Stomach (tissue), 9 donors: ENCODE measurements around the gene TDRD3. TPM values are rescaled to one million over a fixed set of nuclear protein-coding genes. Genes with fewer than 3 reads are reported as not detected.

Experiments
- DNase-seq, 2 donors: peaks; one replicate each; pipeline versions ENCODE4 v3.0.0 to v3.0.0-alpha.2; 2013 to 2019
- H3K27ac ChIP-seq, 5 donors: fragments of 200-600 bp in 4 of 5; sonication (generic) in 4 of 5; one replicate each; pipeline ENCODE4 v1.5.1; 2013 to 2019; ENCODE audit warnings: mild to moderate bottlenecking in 1 of 5, moderate library complexity in 1 of 5
- H3K27me3 ChIP-seq, 3 donors: fragments of 200-600 bp; sonication (generic); one replicate each; pipeline ENCODE4 v1.5.1; 2017 to 2019; ENCODE audit warnings: mixed run types in 1 of 3
- H3K36me3 ChIP-seq, 4 donors: fragments of 200-600 bp; sonication (generic); 1 replicate in 3 of 4; 2 replicates in 1 of 4; pipeline ENCODE4 v1.5.1; 2016 to 2019
- H3K4me1 ChIP-seq, 4 donors: fragments of 200-600 bp; sonication (generic); one replicate each; pipeline ENCODE4 v1.5.1; 2016 to 2019
- H3K4me3 ChIP-seq, 4 donors: fragments of 200-600 bp; sonication (generic) in 3 of 4; one replicate each; pipeline ENCODE4 v1.5.1; 2016 to 2019; ENCODE audit warnings: mild to moderate bottlenecking in 1 of 4
- H3K9me3 ChIP-seq, 4 donors: fragments of 200-600 bp; sonication (generic); one replicate each; pipeline ENCODE4 v1.5.1; 2016 to 2019
- EP300 ChIP-seq: sonication (generic); formaldehyde crosslinking; IDR thresholded peaks from one replicate; pipeline ENCODE4 v1.6.1; 2017; ENCODE audit warnings: antibody characterized with exemption
- POLR2A ChIP-seq, 4 donors: fragments of 450-650 bp; IDR thresholded peaks; one replicate each; pipeline ENCODE4 v1.6.1; 2016; ENCODE audit warnings: antibody characterized with exemption in 4 of 4, control low read depth in 2 of 4, mild to moderate bottlenecking in 1 of 4, moderate library complexity in 1 of 4
- POLR2AphosphoS5 ChIP-seq, 3 donors: sonication (generic); formaldehyde crosslinking; IDR thresholded peaks; one replicate each; pipeline ENCODE4 v1.6.1; 2016; ENCODE audit warnings: antibody characterized with exemption in 3 of 3
- WGBS, 5 donors: extraction: QIAGEN DNeasy Blood & Tissue Kit in 3 of 5; methylation state at CpG; one replicate each; pipeline versions ENCODE4 v1.1.5 to v1.1.7; 2013 to 2018; 5-methylcytosine and 5-hydroxymethylcytosine counted together
- intact Hi-C: fragments of 100-400 bp; cut with DNase I; formaldehyde crosslinking; loops from one replicate; pipeline ENCODE4 v1.15.1; 2023; ENCODE audit warnings: low total_unique reads
- polyA plus RNA-seq, 3 donors: library from polyadenylated mRNA; stranded (reverse); fragments of 200-250 nt; gene quantifications; one replicate each; pipeline ENCODE4 v1.2.3, GENCODE V29; 2013
- total RNA-seq, 5 donors: library from RNA; depleted of rRNA; stranded (reverse); fragments of >200 nt; gene quantifications; one replicate each; pipeline versions ENCODE4 v1.1.0 to v1.2.3, GENCODE V29; 2014 to 2016
- TF ChIP-seq, protein P1 (sequence below), 7 experiments: fragments of 450-650 bp in 4 of 7; fragments of 200-600 bp in 3 of 7; sonication (generic) in 3 of 7; IDR thresholded peaks; one replicate each; pipeline ENCODE4 v1.5.1; 2016 to 2019; ENCODE audit warnings: antibody characterized with exemption in 7 of 7, control low read depth in 2 of 7, mild to moderate bottlenecking in 1 of 7
- donor health status: healthy with polysubstance abuse.
- donor health status: Bipolar disorder and iron deficiency.
- donor health status: healthy.

Gene TDRD3
- total and polyA plus RNA-seq, 8 donors, result 9.7 to 67.1 (median 24.2) TPM

DNA sequence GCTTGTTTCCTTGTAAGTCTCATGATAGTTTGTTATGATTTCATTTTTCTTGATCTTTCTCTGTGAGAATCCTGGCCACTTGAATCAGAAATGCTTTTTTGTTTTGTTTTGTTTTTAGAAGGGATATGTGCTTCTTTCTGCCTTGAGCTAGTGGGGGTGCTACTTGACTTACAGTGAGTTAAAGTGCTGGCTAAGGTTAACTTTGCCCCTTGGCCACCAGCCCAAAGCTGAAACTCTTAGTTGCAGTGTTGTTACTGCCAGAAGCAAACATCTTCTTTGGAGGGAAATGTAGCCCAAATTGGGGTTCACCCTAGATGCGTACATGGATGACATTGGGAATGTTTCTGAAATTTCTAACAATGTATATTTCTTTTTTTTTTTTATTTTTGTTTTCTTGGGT lies 57.4 kb downstream of the TDRD3 start:
- Histone ChIP-seq H3K4me1 (no peaks in the 10 kb centered on the region), H3K9me3 (no peaks in the 10 kb centered on the region), H3K27ac (no peak overlapping the region), H3K4me3 (no peak overlapping the region), H3K36me3 (peaks cover 0 to 11% (median 5%) of the 10 kb centered on the region in 4 donors), H3K27me3 (no peaks in the 10 kb centered on the region)
- intact Hi-C loops, result no loop called here
- WGBS, 5 donors, result 89 to 100% (median 97%) methylated on average over 1 of the region's 1 CpG
- TF ChIP-seq, protein P1, sequence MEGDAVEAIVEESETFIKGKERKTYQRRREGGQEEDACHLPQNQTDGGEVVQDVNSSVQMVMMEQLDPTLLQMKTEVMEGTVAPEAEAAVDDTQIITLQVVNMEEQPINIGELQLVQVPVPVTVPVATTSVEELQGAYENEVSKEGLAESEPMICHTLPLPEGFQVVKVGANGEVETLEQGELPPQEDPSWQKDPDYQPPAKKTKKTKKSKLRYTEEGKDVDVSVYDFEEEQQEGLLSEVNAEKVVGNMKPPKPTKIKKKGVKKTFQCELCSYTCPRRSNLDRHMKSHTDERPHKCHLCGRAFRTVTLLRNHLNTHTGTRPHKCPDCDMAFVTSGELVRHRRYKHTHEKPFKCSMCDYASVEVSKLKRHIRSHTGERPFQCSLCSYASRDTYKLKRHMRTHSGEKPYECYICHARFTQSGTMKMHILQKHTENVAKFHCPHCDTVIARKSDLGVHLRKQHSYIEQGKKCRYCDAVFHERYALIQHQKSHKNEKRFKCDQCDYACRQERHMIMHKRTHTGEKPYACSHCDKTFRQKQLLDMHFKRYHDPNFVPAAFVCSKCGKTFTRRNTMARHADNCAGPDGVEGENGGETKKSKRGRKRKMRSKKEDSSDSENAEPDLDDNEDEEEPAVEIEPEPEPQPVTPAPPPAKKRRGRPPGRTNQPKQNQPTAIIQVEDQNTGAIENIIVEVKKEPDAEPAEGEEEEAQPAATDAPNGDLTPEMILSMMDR (IDR thresholded peaks at IDR 0.05), result no peak
- no peak for TF ChIP-seq POLR2AphosphoS5 (IDR thresholded peaks at IDR 0.05)
- TF ChIP-seq EP300, result no peak
- no peak for TF ChIP-seq POLR2A (IDR thresholded peaks at IDR 0.05)
- DNase-seq, result no peak

- 88 to 97% (median 93%) methylated on average over 1 of the region's 1 CpG for WGBS, 5 donors
- H3K4me3 ChIP-seq, result no peak overlapping the region
- H3K27ac ChIP-seq, result no peak overlapping the region
- no peaks in the 10 kb centered on the region for H3K27me3 ChIP-seq
- TF ChIP-seq, protein P1 (IDR thresholded peaks at IDR 0.05), result no peak
- TF ChIP-seq EP300 (no peak), POLR2A (IDR thresholded peaks at IDR 0.05) (no peak), POLR2AphosphoS5 (IDR thresholded peaks at IDR 0.05) (no peak)
- H3K36me3 ChIP-seq, result peaks cover 0 to 45% (median 41%) of the 10 kb centered on the region in 4 donors
- no peak for DNase-seq
- no peaks in the 10 kb centered on the region for H3K4me1 ChIP-seq
- H3K9me3 ChIP-seq, result no peaks in the 10 kb centered on the region
- intact Hi-C loops, result no loop called here
Observed at GRCh38 chr13:60463787-60464186, 66.8 kb downstream of the TDRD3 start.

GRCh38 chr13:60467098-60467497 lies 70.1 kb downstream of the TDRD3 start:
- H3K27me3 ChIP-seq, result no peaks in the 10 kb centered on the region
- 81 to 98% (median 88%) methylated on average over 3 of the region's 3 CpGs for WGBS, 5 donors
- no peaks in the 10 kb centered on the region for H3K9me3 ChIP-seq
- H3K4me3 ChIP-seq, result no peak overlapping the region
- H3K4me1 ChIP-seq, result no peaks in the 10 kb centered on the region
- DNase-seq, result peak in 1 of 2 donors; percentile 12
- peaks cover 0 to 54% (median 40%) of the 10 kb centered on the region in 4 donors for H3K36me3 ChIP-seq
- no peak overlapping the region for H3K27ac ChIP-seq
- intact Hi-C loops, result no loop called here
- TF ChIP-seq POLR2AphosphoS5 (IDR thresholded peaks at IDR 0.05) (no peak), EP300 (no peak), POLR2A (IDR thresholded peaks at IDR 0.05) (no peak)
- TF ChIP-seq, protein P1 (IDR thresholded peaks at IDR 0.05), result no peak

GRCh38 chr13:60479273-60479672 lies 82.3 kb downstream of the TDRD3 start:
- intact Hi-C loops, result no loop called here
- Histone ChIP-seq H3K4me3 (no peak overlapping the region), H3K36me3 (peaks cover 0 to 41% (median 18%) of the 10 kb centered on the region in 4 donors), H3K27me3 (no peaks in the 10 kb centered on the region), H3K9me3 (peaks cover 0 to 19% (median 8%) of the 10 kb centered on the region in 4 donors), H3K27ac (no peak overlapping the region), H3K4me1 (no peaks in the 10 kb centered on the region)
- no peak for TF ChIP-seq POLR2A (IDR thresholded peaks at IDR 0.05)
- TF ChIP-seq, protein P1 (IDR thresholded peaks at IDR 0.05), result no peak
- no peak for TF ChIP-seq POLR2AphosphoS5 (IDR thresholded peaks at IDR 0.05)
- TF ChIP-seq EP300, result no peak
- no peak for DNase-seq
